HEK293 (cell line): ENCODE data around the gene SRPK1.

Source experiments
- CTCF ChIA-PET: fragments of 350-600 bp; formaldehyde crosslinking; extraction: SDS; loops from one replicate; lab custom pipeline; 2021; ENCODE audit warnings: antibody characterized with exemption; lab: Yijun Ruan, JAX
- POLR2A ChIA-PET: fragments of 300-600 bp; formaldehyde crosslinking; extraction: SDS; loops from one replicate; lab custom pipeline; 2020; ENCODE audit warnings: antibody characterized with exemption, inconsistent platforms; lab: Yijun Ruan, JAX
- H3K27ac ChIP-seq: fragments of 200-500 bp; sonication (Bioruptor generic); 2 replicates; pipeline ENCODE4 v1.5.1; 2014; ENCODE audit warnings: low read depth, low read length, control low read depth, inconsistent platforms; ENCODE audit errors: extremely low read depth
- H3K36me3 ChIP-seq, 2 experiments: fragments of 200-500 bp in 1 of 2; sonication (Bioruptor generic) in 1 of 2; 1 replicate in 1 of 2; 2 replicates in 1 of 2; pipeline ENCODE4 v1.5.1; 2014 to 2017; ENCODE audit warnings: inconsistent platforms in 2 of 2, low read length in 2 of 2; ENCODE audit not compliant: control insufficient read depth in 2 of 2, insufficient read depth in 1 of 2
- H3K4me1 ChIP-seq: fragments of 200-500 bp; sonication (Bioruptor generic); 2 replicates; pipeline ENCODE4 v1.5.1; 2014; ENCODE audit warnings: mild to moderate bottlenecking, low read length, inconsistent platforms; ENCODE audit not compliant: control insufficient read depth, insufficient read depth
- H3K4me3 ChIP-seq: 2 replicates; pipeline ENCODE4 v1.5.1; 2011; ENCODE audit warnings: low read depth, mild to moderate bottlenecking, control low read depth, low read length, moderate library complexity
- H3K9me3 ChIP-seq: fragments of 200-500 bp; sonication (Bioruptor generic); 2 replicates; pipeline ENCODE4 v1.5.1; 2014; ENCODE audit warnings: low read depth, low read length, inconsistent platforms; ENCODE audit not compliant: control insufficient read depth, insufficient read depth
- ELK4 ChIP-seq: IDR thresholded peaks from 2 replicates; pipeline ENCODE4 v1.6.1; 2011; ENCODE audit warnings: mild to moderate bottlenecking, low read depth, low read length, borderline replicate concordance
- KLF1 ChIP-seq: fragments of 450-650 bp; formaldehyde crosslinking; IDR thresholded peaks from 2 replicates; pipeline ENCODE4 v1.5.1; 2016; ENCODE audit warnings: missing biosample characterization, missing genetic modification characterization
- MYNN ChIP-seq: fragments of 450-650 bp; formaldehyde crosslinking; IDR thresholded peaks from 2 replicates; pipeline ENCODE4 v1.5.1; 2016; ENCODE audit warnings: missing biosample characterization, missing genetic modification characterization, borderline replicate concordance
- TRIM28 ChIP-seq: IDR thresholded peaks from 2 replicates; pipeline ENCODE4 v1.6.1; 2011; ENCODE audit warnings: low read length, control low read depth, borderline replicate concordance
- ZBTB11 ChIP-seq: fragments of 450-650 bp; formaldehyde crosslinking; conservative IDR thresholded peaks from 2 replicates; pipeline ENCODE4 v1.5.1; 2016; ENCODE audit warnings: low read depth, missing biosample characterization, missing genetic modification characterization
- ZBTB20 ChIP-seq: fragments of 450-650 bp; formaldehyde crosslinking; IDR thresholded peaks from 2 replicates; pipeline ENCODE4 v1.5.1; 2016; ENCODE audit warnings: missing biosample characterization, missing genetic modification characterization
- ZBTB48 ChIP-seq: fragments of 450-650 bp; formaldehyde crosslinking; IDR thresholded peaks from 2 replicates; pipeline ENCODE4 v1.5.1; 2016; ENCODE audit warnings: missing biosample characterization, missing genetic modification characterization
- ZEB2 ChIP-seq: fragments of 450-650 bp; formaldehyde crosslinking; IDR thresholded peaks from 2 replicates; pipeline ENCODE4 v1.5.1; 2016; ENCODE audit warnings: missing biosample characterization, missing genetic modification characterization
- ZFP41 ChIP-seq: fragments of 450-650 bp; formaldehyde crosslinking; IDR thresholded peaks from 2 replicates; pipeline ENCODE4 v1.5.1; 2016; ENCODE audit warnings: missing biosample characterization, missing genetic modification characterization, borderline replicate concordance
- ZNF138 ChIP-seq: fragments of 450-650 bp; formaldehyde crosslinking; IDR thresholded peaks from 2 replicates; pipeline ENCODE4 v1.5.1; 2016; ENCODE audit warnings: missing biosample characterization, missing genetic modification characterization, borderline replicate concordance
- ZNF146 ChIP-seq: fragments of 450-650 bp; formaldehyde crosslinking; IDR thresholded peaks from 2 replicates; pipeline ENCODE4 v1.5.1; 2016; ENCODE audit warnings: missing biosample characterization, missing genetic modification characterization
- ZNF148 ChIP-seq: fragments of 450-650 bp; formaldehyde crosslinking; IDR thresholded peaks from 2 replicates; pipeline ENCODE4 v1.5.0; 2017; ENCODE audit warnings: missing biosample characterization, missing genetic modification characterization, borderline replicate concordance
- ZNF202 ChIP-seq: fragments of 450-650 bp; formaldehyde crosslinking; IDR thresholded peaks from 2 replicates; pipeline ENCODE4 v1.5.1; 2016; ENCODE audit warnings: missing biosample characterization, missing genetic modification characterization, borderline replicate concordance
- ZNF221 ChIP-seq: fragments of 450-650 bp; formaldehyde crosslinking; IDR thresholded peaks from 2 replicates; pipeline ENCODE4 v1.5.1; 2017; ENCODE audit warnings: missing biosample characterization, missing genetic modification characterization, borderline replicate concordance
- ZNF280D ChIP-seq: fragments of 450-650 bp; formaldehyde crosslinking; IDR thresholded peaks from 2 replicates; pipeline ENCODE4 v1.5.1; 2016; ENCODE audit warnings: missing biosample characterization, missing genetic modification characterization
- ZNF48 ChIP-seq: fragments of 450-650 bp; formaldehyde crosslinking; IDR thresholded peaks from 2 replicates; pipeline ENCODE4 v1.5.1; 2016; ENCODE audit warnings: missing biosample characterization, missing genetic modification characterization
- ZNF488 ChIP-seq: fragments of 450-650 bp; formaldehyde crosslinking; IDR thresholded peaks from 2 replicates; pipeline ENCODE4 v1.5.1; 2016; ENCODE audit warnings: missing biosample characterization, missing genetic modification characterization
- ZNF514 ChIP-seq: fragments of 450-650 bp; formaldehyde crosslinking; IDR thresholded peaks from 2 replicates; pipeline ENCODE4 v1.5.1; 2016; ENCODE audit warnings: missing biosample characterization, missing genetic modification characterization
- ZNF521 ChIP-seq: fragments of 450-650 bp; formaldehyde crosslinking; IDR thresholded peaks from 2 replicates; pipeline ENCODE4 v1.5.1; 2017; ENCODE audit warnings: missing biosample characterization, mild to moderate bottlenecking, missing genetic modification characterization
- ZXDB ChIP-seq: fragments of 450-650 bp; formaldehyde crosslinking; IDR thresholded peaks from 2 replicates; pipeline ENCODE4 v1.5.1; 2016; ENCODE audit warnings: missing biosample characterization, missing genetic modification characterization

Gene SRPK1

GRCh38 chr6:35795453-35796071, 125.3 kb downstream of the SRPK1 start:
- ChIA-PET POLR2A (no interaction called here), CTCF (no interaction called here)
- no peaks in the 10 kb centered on the region for H3K9me3 ChIP-seq
- H3K4me3 ChIP-seq = no peak overlapping the region
- H3K27ac ChIP-seq = no peak overlapping the region
- H3K4me1 ChIP-seq = no peaks in the 10 kb centered on the region
- no peaks in the 10 kb centered on the region for H3K36me3 ChIP-seq
- TF ChIP-seq ZEB2 = no peak
- TF ChIP-seq ZNF514 (tag by site-specific recombination) = no peak
- no peak for TF ChIP-seq ZNF146
- no peak for TF ChIP-seq ZNF48 (tag by site-specific recombination)
- no peak for TF ChIP-seq ZNF148 (tag by site-specific recombination)
- TF ChIP-seq ZBTB48 = no peak
- TF ChIP-seq KLF1 (tag by site-specific recombination) = no peak
- no peak for TF ChIP-seq ZNF221 (tag by site-specific recombination)
- no peak for TF ChIP-seq ZBTB20 (tag by site-specific recombination)
- TF ChIP-seq MYNN (tag by site-specific recombination) = no peak
- no peak for TF ChIP-seq TRIM28
- TF ChIP-seq ZNF280D (tag by site-specific recombination) = no peak
- no peak for TF ChIP-seq ZNF521 (tag by site-specific recombination)
- TF ChIP-seq ZNF138 = no peak
- TF ChIP-seq ZFP41 = no peak
- no peak for TF ChIP-seq ELK4
- no peak for TF ChIP-seq ZNF488
- no peak for TF ChIP-seq ZBTB11 (tag by site-specific recombination)
- TF ChIP-seq ZNF202 (tag by site-specific recombination) = no peak
- TF ChIP-seq ZXDB = no peak
- TF ChIP-seq, all 188 proteins: peak for 0
